Subcutaneous adipose tissue (tissue), 4 donors: ENCODE data around the gene VPS8. TPM values are rescaled to one million over a fixed set of nuclear protein-coding genes. Genes with fewer than 3 reads are reported as not detected.

ENCODE experiments used
- CTCF ChIP-seq: fragments of 450-650 bp; IDR thresholded peaks from one replicate; pipeline ENCODE4 v1.5.1; 2016; ENCODE audit warnings: low read depth, mild to moderate bottlenecking, control low read depth, antibody characterized with exemption, moderate library complexity
- total RNA-seq, 4 donors: library from RNA; depleted of rRNA; stranded (reverse); fragments of >200 nt; gene quantifications; one replicate each; pipeline ENCODE4 v1.1.0, GENCODE V29; 2016

VPS8 gene
- total RNA-seq, 4 donors from 2014 or later = 60.3 to 89.4 (median 66.2) TPM

GRCh38 chr3:184769382-184770170, 42.4 kb upstream of the VPS8 start:
- no peak for TF ChIP-seq CTCF

GRCh38 chr3:184770541-184770940, 41.4 kb upstream of the VPS8 start:
- no peak for TF ChIP-seq CTCF

- no peak for TF ChIP-seq CTCF
Measured at GRCh38 chr3:184771301-184772127, 40.5 kb upstream of the VPS8 start.

- TF ChIP-seq CTCF = no peak
Measured at GRCh38 chr3:184772667-184773272, 39.2 kb upstream of the VPS8 start.

- no peak for TF ChIP-seq CTCF
Measured at GRCh38 chr3:184773283-184774186, 38.4 kb upstream of the VPS8 start.

- TF ChIP-seq CTCF = no peak
Measured at GRCh38 chr3:184776916-184777315, 35.0 kb upstream of the VPS8 start.
